ENCODE results near the gene CCL1.

DNA sequence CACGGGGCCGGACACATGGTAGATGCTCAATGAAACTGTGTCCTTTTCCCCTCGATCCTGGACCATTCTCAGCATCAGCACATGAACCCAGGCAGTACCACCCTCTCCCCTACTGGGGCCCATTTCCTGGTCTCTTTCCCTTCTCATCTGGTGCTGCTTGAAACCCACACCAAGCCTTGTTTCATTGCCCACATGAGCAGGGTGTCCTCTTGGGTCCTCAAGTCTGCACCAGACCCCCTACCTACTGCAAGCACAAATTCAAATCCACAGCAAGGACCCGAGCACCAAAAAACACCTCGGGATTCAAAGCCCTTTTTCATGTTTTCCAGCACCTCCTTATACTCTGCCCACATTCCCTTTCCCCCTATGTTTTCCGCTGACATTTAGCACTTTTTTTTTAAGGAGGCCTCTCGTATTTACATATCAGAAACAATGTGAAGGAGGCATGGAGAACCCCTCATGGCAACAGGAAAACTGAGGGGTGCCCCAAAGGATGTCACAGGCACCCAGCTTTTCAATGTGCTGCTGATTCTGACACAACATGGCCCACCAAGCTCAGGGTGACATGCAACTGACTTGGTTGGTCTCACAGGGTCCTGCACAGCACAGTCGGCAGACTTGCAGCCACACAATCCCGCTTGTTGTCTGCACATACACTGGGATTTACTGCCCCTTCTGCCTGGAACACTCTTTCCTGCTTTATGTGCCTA is 4.6 kb upstream of the CCL1 start:
- TF ChIP-seq EP300 (IDR thresholded peaks at IDR 0.05): no peak
- TF ChIP-seq, protein P1, sequence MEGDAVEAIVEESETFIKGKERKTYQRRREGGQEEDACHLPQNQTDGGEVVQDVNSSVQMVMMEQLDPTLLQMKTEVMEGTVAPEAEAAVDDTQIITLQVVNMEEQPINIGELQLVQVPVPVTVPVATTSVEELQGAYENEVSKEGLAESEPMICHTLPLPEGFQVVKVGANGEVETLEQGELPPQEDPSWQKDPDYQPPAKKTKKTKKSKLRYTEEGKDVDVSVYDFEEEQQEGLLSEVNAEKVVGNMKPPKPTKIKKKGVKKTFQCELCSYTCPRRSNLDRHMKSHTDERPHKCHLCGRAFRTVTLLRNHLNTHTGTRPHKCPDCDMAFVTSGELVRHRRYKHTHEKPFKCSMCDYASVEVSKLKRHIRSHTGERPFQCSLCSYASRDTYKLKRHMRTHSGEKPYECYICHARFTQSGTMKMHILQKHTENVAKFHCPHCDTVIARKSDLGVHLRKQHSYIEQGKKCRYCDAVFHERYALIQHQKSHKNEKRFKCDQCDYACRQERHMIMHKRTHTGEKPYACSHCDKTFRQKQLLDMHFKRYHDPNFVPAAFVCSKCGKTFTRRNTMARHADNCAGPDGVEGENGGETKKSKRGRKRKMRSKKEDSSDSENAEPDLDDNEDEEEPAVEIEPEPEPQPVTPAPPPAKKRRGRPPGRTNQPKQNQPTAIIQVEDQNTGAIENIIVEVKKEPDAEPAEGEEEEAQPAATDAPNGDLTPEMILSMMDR (IDR thresholded peaks at IDR 0.05): no peak
- no peak for TF ChIP-seq POLR2A (IDR thresholded peaks at IDR 0.05)

Data from tibial nerve (tissue), 4 donors.